Erythroblast (primary cell): ENCODE measurements around the gene MYL7.

ENCODE experiments used
- GATA1 ChIP-seq: IDR thresholded peaks from 2 replicates; pipeline ENCODE4 v1.6.1; 2011; ENCODE audit warnings: low read depth, mild to moderate bottlenecking, control low read depth, low read length, moderate library complexity
- POLR2A ChIP-seq: IDR thresholded peaks from 2 replicates; pipeline ENCODE4 v1.6.1; 2011; ENCODE audit warnings: mild to moderate bottlenecking, low read length

DNA sequence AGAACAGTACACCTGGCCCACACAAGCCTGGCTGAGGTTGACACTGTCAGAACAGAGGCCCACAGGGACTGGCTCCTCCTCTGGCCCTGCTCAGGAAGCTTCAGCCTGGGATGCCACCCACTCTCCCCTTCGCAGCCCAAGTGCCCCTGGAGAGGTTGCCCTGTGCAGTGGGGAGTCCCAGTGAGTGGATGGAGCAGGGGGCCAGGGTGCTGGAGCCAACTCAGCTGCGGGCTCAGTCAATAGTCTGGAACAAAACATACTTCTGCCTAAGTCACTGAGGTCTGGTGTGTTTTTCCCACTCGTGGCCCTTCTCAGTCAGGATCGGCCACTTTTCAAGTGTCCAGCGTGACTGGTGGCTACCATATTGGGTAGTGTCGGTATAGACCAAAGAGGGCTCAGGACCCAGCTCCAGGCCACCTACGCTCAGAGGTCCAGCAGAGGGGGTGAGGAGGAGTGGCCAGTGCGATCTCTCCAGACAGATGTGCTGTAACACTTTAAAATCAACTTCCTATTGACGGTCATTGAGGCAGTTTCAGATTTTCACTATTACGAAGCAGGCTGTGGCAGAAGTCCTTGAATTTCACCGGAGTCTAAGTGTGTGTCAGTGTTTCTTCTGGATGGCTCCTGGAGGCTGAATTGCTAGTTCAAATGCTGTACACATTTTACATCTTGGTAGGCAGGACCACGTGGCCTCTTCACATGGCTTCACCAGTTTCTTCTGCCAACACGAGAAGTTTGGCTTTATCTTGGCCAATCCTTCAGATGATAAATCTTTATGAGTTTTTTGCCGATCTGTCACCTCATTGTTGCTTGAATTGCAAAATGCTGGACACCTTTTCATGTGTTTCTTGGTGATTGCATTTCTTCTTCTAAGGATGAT is 49.1 kb upstream of the MYL7 start:
- no peak for TF ChIP-seq POLR2A
- no peak for TF ChIP-seq GATA1
